Measurements from ENCODE around the gene NIT1. TPM values are rescaled to one million over a fixed set of nuclear protein-coding genes. Genes with fewer than 3 reads are reported as not detected.

NIT1 gene
- total and polyA plus RNA-seq, 2 of the 8 experiments (the other 6 are each of a cell fraction or from before 2014, with no cell fraction given): 33.0 to 40.4 TPM

DNA sequence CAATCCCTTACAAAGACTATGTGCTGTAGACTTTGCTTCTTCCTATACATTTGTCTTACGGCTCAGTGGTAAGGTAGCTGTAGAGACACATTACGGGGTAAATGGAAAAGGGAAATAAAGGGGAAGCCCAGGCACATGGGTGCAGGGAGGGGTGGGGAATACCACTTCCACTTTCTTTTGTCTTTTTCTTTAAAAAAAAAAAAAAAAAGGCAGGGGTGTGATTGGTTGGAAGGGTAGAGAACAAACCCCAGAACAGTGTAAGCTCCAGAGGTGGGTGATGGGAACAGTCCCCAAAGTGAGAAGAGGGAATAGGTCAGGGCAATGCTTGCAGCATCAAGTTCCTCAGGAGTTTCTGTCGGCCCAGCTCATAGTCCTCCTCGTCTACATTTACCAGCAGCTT lies 3.9 kb downstream of the NIT1 start:
- TF ChIP-seq CHD2 (IDR thresholded peaks at IDR 0.05; ENCODE audit: low read length) (no peak), KDM5A (IDR thresholded peaks at IDR 0.05; ENCODE audit: low read length) (no peak), TCF12 (IDR thresholded peaks at IDR 0.05; ENCODE audit: low read depth, low read length) (no peak), RAD21 (IDR thresholded peaks at IDR 0.05 in 1 of 2, conservative IDR thresholded peaks at IDR 0.05 in 1 of 2; ENCODE audit: low read depth in 2 of 2, low read length in 2 of 2) (no peak), CTBP2 (IDR thresholded peaks at IDR 0.05; ENCODE audit: borderline replicate concordance, insufficient read depth, insufficient read length, low read length) (no peak), TAF7 (optimal IDR thresholded peaks at IDR 0.05; ENCODE audit: borderline replicate concordance, low read depth, low read length) (no peak), SP2 (IDR thresholded peaks at IDR 0.05; ENCODE audit: low read length) (no peak), EGR1 (IDR thresholded peaks at IDR 0.05; ENCODE audit: borderline replicate concordance, low read depth, low read length) (no peak), EP300 (IDR thresholded peaks at IDR 0.05; ENCODE audit: borderline replicate concordance in 1 of 2, low read depth in 2 of 2, low read length in 2 of 2) (no peak), SIN3A (conservative IDR thresholded peaks at IDR 0.05 in 1 of 2, IDR thresholded peaks at IDR 0.05 in 1 of 2; ENCODE audit: low read depth in 1 of 2, low read length in 2 of 2) (no peak), EZH2 (IDR thresholded peaks at IDR 0.05; ENCODE audit: low read depth, low read length, severe bottlenecking) (no peak), SAP30 (IDR thresholded peaks at IDR 0.05; ENCODE audit: insufficient read depth, insufficient replicate concordance, low read length) (no peak)
- Histone ChIP-seq H3K9ac (replicated peaks in 1 of 4; ENCODE audit: extremely low read depth in 1 of 4, low read depth in 3 of 4, low read length in 3 of 4) (no peak overlapping the region), H3K27ac (ENCODE audit: low read depth, low read length) (no peak overlapping the region), H2AFZ (ENCODE audit: low read length) (no peak overlapping the region), H3K23me2 (ENCODE audit: low read depth, low read length) (peaks cover 12% of the 10 kb centered on the region), H3K4ac (replicated peaks; ENCODE audit: insufficient read length, low read depth, low read length) (no peak overlapping the region), H2AK5ac (ENCODE audit: low read depth, low read length) (no peak overlapping the region), H3K79me2 (ENCODE audit: control insufficient read depth in 1 of 2, insufficient read depth in 2 of 2, low read length in 2 of 2) (peaks cover 0 to 30% of the 10 kb centered on the region in 2 experiments; a peak in 2 of 4 replicates), H3K18ac (ENCODE audit: extremely low read depth, low read length) (no peak overlapping the region), H4K8ac (ENCODE audit: extremely low read depth, insufficient read depth, low read length) (no peak overlapping the region), H2BK5ac (ENCODE audit: low read depth, low read length) (no peak overlapping the region), H3K79me1 (ENCODE audit: low read depth, low read length) (peaks cover 7% of the 10 kb centered on the region; the same call in 1 of the 2 replicates), H3K4me2 (ENCODE audit: insufficient read depth in 1 of 2, low read depth in 2 of 2, low read length in 2 of 2) (no peak overlapping the region), H3K56ac (replicated peaks; ENCODE audit: insufficient read length, low read depth, low read length) (no peak overlapping the region), H3K36me3 (ENCODE audit: control insufficient read depth in 2 of 4, insufficient read depth in 4 of 4, low read length in 3 of 4) (peaks cover 16 to 62% (median 34%) of the 10 kb centered on the region in 4 experiments), H2BK120ac (replicated peaks; ENCODE audit: low read depth, low read length) (no peak overlapping the region), H3K9me3 (ENCODE audit: insufficient read depth in 2 of 2, low read depth in 1 of 2, low read length in 1 of 2) (no peaks in the 10 kb centered on the region), H3K4me3 (ENCODE audit: extremely low read depth in 1 of 4, insufficient read depth in 2 of 4, low read depth in 3 of 4, low read length in 4 of 4) (no peak overlapping the region), H4K20me1 (replicated peaks in 1 of 2; ENCODE audit: control insufficient read depth in 1 of 2, insufficient read depth in 2 of 2, low read length in 2 of 2) (peaks cover 0 to 16% of the 10 kb centered on the region in 2 experiments), H4K91ac (replicated peaks; ENCODE audit: insufficient read length, low read length) (no peak overlapping the region), H2BK15ac (ENCODE audit: low read length) (no peak overlapping the region), H3K23ac (ENCODE audit: insufficient read length) (no peak overlapping the region), H3K27me3 (replicated peaks in 1 of 4; ENCODE audit: control insufficient read depth in 3 of 4, extremely low read depth in 1 of 4, insufficient read depth in 3 of 4, low read length in 3 of 4) (no peaks in the 10 kb centered on the region), H2BK12ac (ENCODE audit: low read depth, low read length) (no peak overlapping the region), H3K14ac (ENCODE audit: insufficient read length) (no peak overlapping the region), H3K4me1 (replicated peaks in 1 of 4; ENCODE audit: control insufficient read depth in 3 of 4, insufficient read depth in 4 of 4, low read length in 3 of 4) (peaks cover 4 to 10% (median 5%) of the 10 kb centered on the region in 4 experiments; a peak in 6 of 7 replicates), H4K5ac (ENCODE audit: insufficient read length, low read depth, low read length) (no peak overlapping the region), H2BK20ac (ENCODE audit: low read length) (no peak overlapping the region)
- ChIA-PET POLR2A (ENCODE audit: partially characterized antibody) (interaction anchor here (1.0 to 1.2 kb wide), 4 partner anchors 15 to 168 kb away, joined by 3 to 6 read pairs (median 4); partner anchors contain the start of gene PPOX), CTCF (ENCODE audit: partially characterized antibody) (interaction anchor here (0.8 to 1.4 kb wide), 4 partner anchors 19 to 50 kb away, joined by 3 to 4 read pairs (median 4); no protein-coding TSS in a partner anchor)
- FAIRE-seq: no peak
- no peak for DNase-seq (ENCODE audit: low read depth in 1 of 2, low spot score in 2 of 2)
- WGBS, 2 experiments (ENCODE audit: extremely low coverage in 1 of 2, insufficient coverage in 1 of 2, insufficient read length in 1 of 2, insufficient replicate concordance in 2 of 2, low coverage in 1 of 2, low lambda C conversion rate in 2 of 2, missing lambda C conversion rate in 1 of 2): 89% methylated on average over 4 of the region's 4 CpGs; no CpG with 5 or more reads in 1 of the 2 experiments

All from H1 (cell line).